Keratinocyte (primary cell): ENCODE results near the gene P2RY2. TPM values are rescaled to one million over a fixed set of nuclear protein-coding genes. Genes with fewer than 3 reads are reported as not detected.
"Not testable (repeated sequence)": the region's sequence is repeated elsewhere in the genome, so short reads cannot be mapped to it uniquely, and the experiment has no call there.

Experiments used
- DNase-seq: peaks from one replicate; pipeline ENCODE4 v3.0.0-alpha.2; 2011; ENCODE audit warnings: low read depth, missing footprints, low spot score
- FAIRE-seq: peaks from 2 replicates; lab custom pipeline; 2011; peaks lifted over from hg19 to GRCh38; lab: Jason Lieb, UNC
- H2AFZ ChIP-seq: 2 replicates; pipeline ENCODE4 v1.6.0; 2012; ENCODE audit warnings: low read length, control low read depth, inconsistent platforms; ENCODE audit not compliant: control insufficient read depth
- H3K27ac ChIP-seq: 2 replicates; pipeline ENCODE4 v1.5.1; 2011; ENCODE audit warnings: low read length; ENCODE audit not compliant: control insufficient read depth, insufficient read depth
- H3K27me3 ChIP-seq: 3 replicates; pipeline ENCODE4 v1.6.0; 2011; ENCODE audit warnings: low read length; ENCODE audit not compliant: control insufficient read depth, insufficient read depth; ENCODE audit errors: extremely low read depth
- H3K36me3 ChIP-seq, 2 experiments: 2 replicates in 1 of 2; 3 replicates in 1 of 2; pipeline ENCODE4 v1.5.1; 2011; ENCODE audit warnings: low read length in 2 of 2, mild to moderate bottlenecking in 1 of 2; ENCODE audit not compliant: control insufficient read depth in 2 of 2, insufficient read depth in 2 of 2; ENCODE audit errors: extremely low read depth in 1 of 2
- H3K4me1 ChIP-seq: 3 replicates; pipeline ENCODE4 v1.5.1; 2011; ENCODE audit warnings: low read length; ENCODE audit not compliant: control insufficient read depth, insufficient read depth; ENCODE audit errors: extremely low read depth
- H3K4me2 ChIP-seq: 3 replicates; pipeline ENCODE4 v1.6.0; 2011; ENCODE audit warnings: low read depth, low read length; ENCODE audit not compliant: control insufficient read depth, insufficient read depth; ENCODE audit errors: extremely low read depth
- H3K4me3 ChIP-seq, 3 experiments: fragments of 200-600 bp in 1 of 3; sonication (generic) in 1 of 3; 2 replicates in 2 of 3; 3 replicates in 1 of 3; pipeline ENCODE4 v1.5.1; 2011 to 2016; ENCODE audit warnings: low read length in 3 of 3, mild to moderate bottlenecking in 3 of 3, control low read depth in 2 of 3, inconsistent platforms in 1 of 3, low read depth in 1 of 3, mixed read lengths in 1 of 3, mixed run types in 1 of 3, moderate library complexity in 1 of 3; ENCODE audit not compliant: control insufficient read depth in 2 of 3, insufficient read depth in 2 of 3; ENCODE audit errors: extremely low read depth in 1 of 3
- H3K79me2 ChIP-seq: 2 replicates; pipeline ENCODE4 v1.6.0; 2012; ENCODE audit warnings: low read length; ENCODE audit not compliant: control insufficient read depth, insufficient read depth
- H3K9ac ChIP-seq: 3 replicates; pipeline ENCODE4 v1.6.0; 2011; ENCODE audit warnings: low read length; ENCODE audit not compliant: control insufficient read depth, insufficient read depth; ENCODE audit errors: extremely low read depth
- H3K9me1 ChIP-seq: 3 replicates; pipeline ENCODE4 v1.6.0; 2011; ENCODE audit warnings: low read length; ENCODE audit not compliant: control insufficient read depth, insufficient read depth; ENCODE audit errors: extremely low read depth
- H3K9me3 ChIP-seq: 2 replicates; pipeline ENCODE4 v1.5.1; 2012; ENCODE audit warnings: low read depth, low read length; ENCODE audit not compliant: control insufficient read depth
- H4K20me1 ChIP-seq: 3 replicates; pipeline ENCODE4 v1.6.0; 2011; ENCODE audit warnings: low read length; ENCODE audit not compliant: control insufficient read depth, insufficient read depth; ENCODE audit errors: extremely low read depth
- EZH2 ChIP-seq: IDR thresholded peaks from one replicate; pipeline ENCODE4 v1.6.1; 2012; ENCODE audit warnings: inconsistent platforms, mild to moderate bottlenecking, low read length, moderate library complexity
- dilution Hi-C: fragments of 300-500 bp; cut with MboI; formaldehyde crosslinking; loops from one replicate; pipeline ENCODE4 v1.7.0; 2020; ENCODE audit warnings: low sequenced_read_pairs; ENCODE audit not compliant: extremely low pct_ligation_motif_present
- polyA plus RNA-seq, 5 experiments: library from polyadenylated mRNA; depleted of rRNA in 3 of 5; stranded (reverse) in 3 of 5; stranded (forward) in 1 of 5; unstranded in 1 of 5; fragments of >200 nt; gene quantifications; 1 replicate in 1 of 5; 2 replicates in 3 of 5; 3 replicates in 1 of 5; pipeline versions ENCODE4 v1.2.1 to v1.2.3, GENCODE V29; 2011 to 2012; ENCODE audit warnings: missing spikeins in 2 of 5, low read depth in 1 of 5, low replicate concordance in 1 of 5
- TF ChIP-seq, protein P1 (sequence below), 3 experiments: IDR thresholded peaks in 1 of 3; conservative IDR thresholded peaks in 1 of 3; optimal IDR thresholded peaks in 1 of 3; 2 replicates in 2 of 3; 3 replicates in 1 of 3; pipeline versions ENCODE3 to v1.5.1; 2011; ENCODE audit warnings: low read length in 3 of 3, mild to moderate bottlenecking in 3 of 3, moderate library complexity in 2 of 3, control low read depth in 1 of 3, inconsistent platforms in 1 of 3; ENCODE audit not compliant: insufficient read depth in 2 of 3; ENCODE audit errors: extremely low read depth in 1 of 3

The P2RY2 gene
- polyA plus RNA-seq, 1 donor (not counting 4 experiments of a cell fraction or from before 2014, with no cell fraction given), result 5.1 TPM

DNA sequence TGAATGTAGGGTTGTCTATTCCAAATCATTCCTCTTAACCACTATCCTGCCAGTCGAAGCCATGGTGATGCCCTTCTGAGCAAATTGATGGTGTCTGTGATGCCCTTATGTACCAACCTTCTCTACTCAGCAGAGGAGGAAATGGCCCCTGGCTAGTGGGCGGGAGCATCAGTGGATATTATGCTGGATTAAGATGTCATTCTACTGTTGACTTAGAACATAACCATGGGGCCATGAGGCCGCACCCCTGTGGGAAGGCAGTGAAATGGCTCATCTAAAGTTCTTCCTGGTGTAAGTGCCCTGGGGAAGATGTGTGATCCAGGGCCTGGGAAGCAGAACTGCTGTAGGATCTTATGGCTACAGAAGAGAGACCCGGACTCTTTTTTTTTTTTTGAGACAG lies 20.7 kb upstream of the P2RY2 start:
- no peak for TF ChIP-seq EZH2
- TF ChIP-seq, protein P1, sequence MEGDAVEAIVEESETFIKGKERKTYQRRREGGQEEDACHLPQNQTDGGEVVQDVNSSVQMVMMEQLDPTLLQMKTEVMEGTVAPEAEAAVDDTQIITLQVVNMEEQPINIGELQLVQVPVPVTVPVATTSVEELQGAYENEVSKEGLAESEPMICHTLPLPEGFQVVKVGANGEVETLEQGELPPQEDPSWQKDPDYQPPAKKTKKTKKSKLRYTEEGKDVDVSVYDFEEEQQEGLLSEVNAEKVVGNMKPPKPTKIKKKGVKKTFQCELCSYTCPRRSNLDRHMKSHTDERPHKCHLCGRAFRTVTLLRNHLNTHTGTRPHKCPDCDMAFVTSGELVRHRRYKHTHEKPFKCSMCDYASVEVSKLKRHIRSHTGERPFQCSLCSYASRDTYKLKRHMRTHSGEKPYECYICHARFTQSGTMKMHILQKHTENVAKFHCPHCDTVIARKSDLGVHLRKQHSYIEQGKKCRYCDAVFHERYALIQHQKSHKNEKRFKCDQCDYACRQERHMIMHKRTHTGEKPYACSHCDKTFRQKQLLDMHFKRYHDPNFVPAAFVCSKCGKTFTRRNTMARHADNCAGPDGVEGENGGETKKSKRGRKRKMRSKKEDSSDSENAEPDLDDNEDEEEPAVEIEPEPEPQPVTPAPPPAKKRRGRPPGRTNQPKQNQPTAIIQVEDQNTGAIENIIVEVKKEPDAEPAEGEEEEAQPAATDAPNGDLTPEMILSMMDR (optimal IDR thresholded peaks at IDR 0.05 in 1 of 3, IDR thresholded peaks at IDR 0.05 in 1 of 3, conservative IDR thresholded peaks at IDR 0.05 in 1 of 3; ENCODE audit: extremely low read depth in 1 of 3, insufficient read depth in 2 of 3, low read length in 3 of 3), result no peak
- Histone ChIP-seq H4K20me1 (no peaks in the 10 kb centered on the region), H3K27me3 (no peaks in the 10 kb centered on the region), H3K9ac (no peak overlapping the region), H2AFZ (no peak overlapping the region), H3K9me1 (peaks cover 4% of the 10 kb centered on the region), H3K4me3 (no peak overlapping the region), H3K79me2 (no peaks in the 10 kb centered on the region), H3K4me2 (no peak overlapping the region), H3K36me3 (no peaks in the 10 kb centered on the region), H3K27ac (no peak overlapping the region), H3K9me3 (no peaks in the 10 kb centered on the region), H3K4me1 (peaks cover 62% of the 10 kb centered on the region)
- FAIRE-seq (no peak), DNase-seq (no peak)
- dilution Hi-C loops, result no loop called here

DNA sequence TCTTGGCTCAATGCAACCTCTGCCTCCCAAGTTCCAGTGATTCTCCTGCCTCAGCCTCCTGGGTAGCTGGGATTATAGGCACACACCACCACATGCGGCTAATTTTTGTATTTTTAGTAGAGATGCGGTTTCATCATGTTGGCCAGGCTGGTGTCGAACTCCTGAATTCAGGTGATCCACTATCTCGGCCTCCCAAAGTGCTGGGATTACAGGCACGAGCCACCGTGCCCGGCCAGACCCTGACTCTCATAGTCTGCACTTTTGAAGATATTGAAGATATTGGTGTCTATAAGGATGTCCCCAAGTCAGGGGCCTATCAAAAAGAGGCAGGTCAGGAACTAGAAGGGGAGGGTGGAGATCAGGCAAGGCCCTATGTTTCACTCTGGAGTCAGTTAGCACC lies 20.3 kb upstream of the P2RY2 start:
- H3K4me3 ChIP-seq, H2AFZ ChIP-seq, H3K27ac ChIP-seq, H4K20me1 ChIP-seq, H3K36me3 ChIP-seq, DNase-seq, dilution Hi-C loops, H3K9me1 ChIP-seq, H3K9me3 ChIP-seq, H3K4me2 ChIP-seq, H3K9ac ChIP-seq, FAIRE-seq, H3K79me2 ChIP-seq, H3K27me3 ChIP-seq: not testable (repeated sequence)
- peaks cover 58% of the 10 kb centered on the region for H3K4me1 ChIP-seq

- H3K9ac ChIP-seq, result no peak overlapping the region
- no peak for TF ChIP-seq EZH2
- TF ChIP-seq, protein P1 (optimal IDR thresholded peaks at IDR 0.05 in 1 of 3, IDR thresholded peaks at IDR 0.05 in 1 of 3, conservative IDR thresholded peaks at IDR 0.05 in 1 of 3; ENCODE audit: extremely low read depth in 1 of 3, insufficient read depth in 2 of 3, low read length in 3 of 3), result no peak
- DNase-seq (no peak), FAIRE-seq (peak; percentile 93)
- no peaks in the 10 kb centered on the region for H3K36me3 ChIP-seq
- no peak overlapping the region for H2AFZ ChIP-seq
- peaks cover 4% of the 10 kb centered on the region for H3K9me1 ChIP-seq
- no peaks in the 10 kb centered on the region for H4K20me1 ChIP-seq
- no peaks in the 10 kb centered on the region for H3K27me3 ChIP-seq
- no peaks in the 10 kb centered on the region for H3K79me2 ChIP-seq
- H3K9me3 ChIP-seq, result no peaks in the 10 kb centered on the region
- no peak overlapping the region for H3K4me3 ChIP-seq
- no peak overlapping the region for H3K27ac ChIP-seq
- H3K4me2 ChIP-seq, result peak overlapping the region; percentile 29
- H3K4me1 ChIP-seq, result peaks cover 49% of the 10 kb centered on the region
- dilution Hi-C loops, result no loop called here
Observed at GRCh38 chr11:73198677-73199076, 19.4 kb upstream of the P2RY2 start.
